Retinal pigment epithelial cell (primary cell): ENCODE data around the gene DOK5.

Experiments
- DNase-seq: peaks from one replicate; pipeline ENCODE4 v3.0.0-alpha.2; 2010; ENCODE audit warnings: low read depth
- H3K4me3 ChIP-seq: 2 replicates; pipeline ENCODE4 v1.5.1; 2011; ENCODE audit warnings: mild to moderate bottlenecking, low read length, control low read depth, moderate library complexity
- CTCF ChIP-seq: conservative IDR thresholded peaks from 2 replicates; pipeline ENCODE4 v1.5.1; 2011; ENCODE audit warnings: low read depth, low read length, control low read depth, inconsistent platforms

The DOK5 gene

GRCh38 chr20:54640800-54641199 lies 165.4 kb downstream of the DOK5 start:
- no peak for TF ChIP-seq CTCF
- no peak overlapping the region for H3K4me3 ChIP-seq
- no peak for DNase-seq

GRCh38 chr20:54642864-54643667 lies 167.7 kb downstream of the DOK5 start:
- DNase-seq: no peak
- no peak for TF ChIP-seq CTCF
- no peak overlapping the region for H3K4me3 ChIP-seq

DNA sequence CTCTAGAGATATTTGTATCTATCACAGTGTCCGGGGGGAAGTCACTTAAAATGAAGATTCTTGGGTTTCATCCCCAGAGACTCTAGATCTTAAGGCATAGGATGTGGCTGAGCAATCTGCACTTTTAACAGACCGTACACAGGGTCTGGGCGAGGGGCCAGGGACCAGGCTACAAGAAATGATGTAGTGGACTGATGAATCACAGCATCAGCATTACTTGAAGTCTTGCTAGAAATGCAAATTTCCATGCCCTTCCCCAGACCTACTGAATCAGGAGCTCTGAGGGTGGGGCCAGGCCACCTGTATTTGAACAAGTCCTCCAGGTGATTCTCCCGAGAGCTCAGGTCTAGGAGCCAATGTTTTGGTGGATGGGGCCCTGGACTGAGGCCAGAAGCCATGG lies 168.4 kb downstream of the DOK5 start:
- no peak for DNase-seq
- no peak for TF ChIP-seq CTCF

DNA sequence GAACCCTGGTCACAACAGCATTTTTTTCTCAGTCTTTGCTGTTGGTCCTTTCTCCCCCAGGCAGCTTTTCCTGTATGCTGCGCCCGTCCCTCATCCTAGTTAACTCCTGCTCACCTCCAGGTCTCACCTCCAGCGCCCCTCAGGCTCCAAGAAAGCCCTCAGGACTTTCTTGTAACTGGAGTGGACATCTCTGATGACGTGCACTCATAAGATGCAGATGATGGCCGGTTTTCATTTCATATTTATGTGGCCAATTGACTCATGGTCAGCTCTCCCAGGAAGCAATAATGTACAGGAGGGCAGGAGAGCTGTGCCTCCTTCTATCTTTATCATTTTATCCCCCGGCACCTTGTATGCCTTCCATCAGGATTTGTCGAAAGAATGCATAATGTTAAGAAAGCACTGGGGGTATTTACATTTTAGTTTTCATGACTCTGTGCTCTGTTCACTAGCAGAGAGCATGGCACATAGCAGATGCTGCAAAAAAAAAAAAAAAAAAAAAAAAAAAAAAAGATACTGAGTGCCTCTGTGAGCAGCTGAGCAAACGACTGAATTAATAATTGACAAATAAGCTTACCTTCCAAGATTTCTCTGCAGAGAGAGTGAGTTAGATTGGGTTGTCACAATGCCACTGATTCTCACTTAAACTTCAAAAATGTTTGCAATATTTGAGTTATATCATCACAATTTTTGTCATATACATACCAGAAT lies 170.2 kb downstream of the DOK5 start:
- DNase-seq: no peak
- TF ChIP-seq CTCF: no peak
- no peak overlapping the region for H3K4me3 ChIP-seq

More for the DNA sequence above, 168.4 kb downstream of the DOK5 start:
- no peak overlapping the region for H3K4me3 ChIP-seq

DNA sequence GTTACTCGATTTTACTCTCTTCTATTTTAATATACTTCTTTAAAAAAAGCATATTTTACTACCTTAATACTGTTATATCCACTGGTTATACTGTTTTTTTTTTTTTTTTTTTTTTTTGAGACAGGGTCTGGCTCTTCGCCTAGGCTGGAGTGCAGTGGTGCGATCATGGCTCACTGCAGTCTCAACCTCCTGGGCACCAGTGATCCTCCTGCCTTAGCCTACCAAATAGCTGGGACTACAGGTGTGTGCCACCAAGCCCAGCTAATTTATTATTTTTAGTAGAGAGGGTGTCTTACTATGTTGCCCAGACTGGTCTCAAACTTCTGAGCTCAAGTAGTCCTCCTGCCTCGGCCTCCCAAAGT lies 170.7 kb downstream of the DOK5 start:
- no peak for DNase-seq
- no peak for TF ChIP-seq CTCF
- H3K4me3 ChIP-seq: no peak overlapping the region

GRCh38 chr20:54648421-54649142 lies 173.2 kb downstream of the DOK5 start:
- TF ChIP-seq CTCF: no peak
- H3K4me3 ChIP-seq: no peak overlapping the region

More at GRCh38 chr20:54648421-54649142, 173.2 kb downstream of the DOK5 start:
- DNase-seq: no peak
